ENCODE results near the gene PLPP1. TPM values are rescaled to one million over a fixed set of nuclear protein-coding genes. Genes with fewer than 3 reads are reported as not detected.

Gene PLPP1
- total and polyA plus RNA-seq, 5 donors: 79.8 to 150 (median 96.3) TPM

- 96% methylated on average over 4 of the region's 4 CpGs for WGBS
- H3K9me3 ChIP-seq (ENCODE audit: control insufficient read depth, low read length): no peaks in the 10 kb centered on the region
- no peaks in the 10 kb centered on the region for H3K27me3 ChIP-seq (ENCODE audit: control insufficient read depth, insufficient read depth)
- peaks cover 3% of the 10 kb centered on the region for H3K4me1 ChIP-seq (ENCODE audit: control insufficient read depth, insufficient read depth, low read length)
- H3K27ac ChIP-seq (ENCODE audit: low read length): no peak overlapping the region
- no peak overlapping the region for H3K4me3 ChIP-seq (ENCODE audit: low read length)
- ATAC-seq (no peak), DNase-seq (no peak)
- intact Hi-C loops (cut with DNase I): no loop called here
Measured at GRCh38 chr5:55570570-55570969, 35.8 kb upstream of the PLPP1 start.

- H3K27ac ChIP-seq (ENCODE audit: low read length): peak overlapping the region; percentile 21
- peaks cover 3% of the 10 kb centered on the region for H3K4me1 ChIP-seq (ENCODE audit: control insufficient read depth, insufficient read depth, low read length)
- DNase-seq (no peak), ATAC-seq (peak in 1 of 2 donors; percentile 25)
- no peak overlapping the region for H3K4me3 ChIP-seq (ENCODE audit: low read length)
- H3K27me3 ChIP-seq (ENCODE audit: control insufficient read depth, insufficient read depth): no peaks in the 10 kb centered on the region
- intact Hi-C loops (cut with DNase I): no loop called here
- no peaks in the 10 kb centered on the region for H3K9me3 ChIP-seq (ENCODE audit: control insufficient read depth, low read length)
- WGBS: 75% methylated on average over 2 of the region's 2 CpGs
Measured at GRCh38 chr5:55570026-55570425, 35.3 kb upstream of the PLPP1 start.

GRCh38 chr5:55569513-55569865 lies 34.7 kb upstream of the PLPP1 start:
- ATAC-seq (peak; percentile 66 to 81), DNase-seq (no peak)
- intact Hi-C loops (cut with DNase I): no loop called here
- peak overlapping the region; percentile 70 for H3K27ac ChIP-seq (ENCODE audit: low read length)
- no peak overlapping the region for H3K4me3 ChIP-seq (ENCODE audit: low read length)
- H3K27me3 ChIP-seq (ENCODE audit: control insufficient read depth, insufficient read depth): no peaks in the 10 kb centered on the region
- peaks cover 3% of the 10 kb centered on the region for H3K4me1 ChIP-seq (ENCODE audit: control insufficient read depth, insufficient read depth, low read length)
- H3K9me3 ChIP-seq (ENCODE audit: control insufficient read depth, low read length): no peaks in the 10 kb centered on the region
- WGBS: 67% methylated on average over 3 of the region's 3 CpGs

- no peaks in the 10 kb centered on the region for H3K9me3 ChIP-seq (ENCODE audit: control insufficient read depth, low read length)
- DNase-seq (no peak), ATAC-seq (no peak)
- WGBS: 79% methylated on average over 15 of the region's 15 CpGs
- intact Hi-C loops (cut with DNase I): no loop called here
- H3K4me1 ChIP-seq (ENCODE audit: control insufficient read depth, insufficient read depth, low read length): peaks cover 3% of the 10 kb centered on the region
- no peaks in the 10 kb centered on the region for H3K27me3 ChIP-seq (ENCODE audit: control insufficient read depth, insufficient read depth)
- peak overlapping the region; percentile 90 for H3K27ac ChIP-seq (ENCODE audit: low read length)
- H3K4me3 ChIP-seq (ENCODE audit: low read length): no peak overlapping the region
Measured at GRCh38 chr5:55568654-55569512, 34.1 kb upstream of the PLPP1 start.

GRCh38 chr5:55564721-55565120 lies 30.0 kb upstream of the PLPP1 start:
- no peak overlapping the region for H3K4me3 ChIP-seq (ENCODE audit: low read length)
- WGBS: 97% methylated on average over 3 of the region's 3 CpGs
- ATAC-seq (no peak), DNase-seq (no peak)
- H3K9me3 ChIP-seq (ENCODE audit: control insufficient read depth, low read length): no peaks in the 10 kb centered on the region
- intact Hi-C loops (cut with DNase I): no loop called here
- H3K27ac ChIP-seq (ENCODE audit: low read length): no peak overlapping the region
- H3K27me3 ChIP-seq (ENCODE audit: control insufficient read depth, insufficient read depth): no peaks in the 10 kb centered on the region
- H3K4me1 ChIP-seq (ENCODE audit: control insufficient read depth, insufficient read depth, low read length): peaks cover 3% of the 10 kb centered on the region

GRCh38 chr5:55558484-55558883 lies 23.7 kb upstream of the PLPP1 start:
- Histone ChIP-seq H3K4me3 (ENCODE audit: low read length) (no peak overlapping the region), H3K4me1 (ENCODE audit: control insufficient read depth, insufficient read depth, low read length) (no peaks in the 10 kb centered on the region), H3K27ac (ENCODE audit: low read length) (no peak overlapping the region), H3K27me3 (ENCODE audit: control insufficient read depth, insufficient read depth) (no peaks in the 10 kb centered on the region), H3K9me3 (ENCODE audit: control insufficient read depth, low read length) (no peaks in the 10 kb centered on the region)
- ATAC-seq: no peak
- DNase-seq: no peak
- 94% methylated on average over 2 of the region's 2 CpGs for WGBS
- intact Hi-C loops (cut with DNase I): no loop called here

- DNase-seq: no peak
- intact Hi-C loops (cut with DNase I): no loop called here
Measured at GRCh38 chr5:55557123-55557522, 22.4 kb upstream of the PLPP1 start.

GRCh38 chr5:55554585-55555202 lies 19.9 kb upstream of the PLPP1 start:
- no peak for DNase-seq
- intact Hi-C loops (cut with DNase I): no loop called here
- WGBS: 54% methylated on average over 2 of the region's 2 CpGs

More at GRCh38 chr5:55557123-55557522, 22.4 kb upstream of the PLPP1 start:
- ATAC-seq: no peak
- Histone ChIP-seq H3K27me3 (ENCODE audit: control insufficient read depth, insufficient read depth) (no peaks in the 10 kb centered on the region), H3K27ac (ENCODE audit: low read length) (no peak overlapping the region), H3K4me3 (ENCODE audit: low read length) (no peak overlapping the region), H3K4me1 (ENCODE audit: control insufficient read depth, insufficient read depth, low read length) (no peaks in the 10 kb centered on the region), H3K9me3 (ENCODE audit: control insufficient read depth, low read length) (no peaks in the 10 kb centered on the region)
- WGBS: 88% methylated on average over 3 of the region's 3 CpGs

GRCh38 chr5:55551904-55552303 lies 17.1 kb upstream of the PLPP1 start:
- WGBS: 95% methylated on average over 10 of the region's 10 CpGs
- Histone ChIP-seq H3K4me1 (ENCODE audit: control insufficient read depth, insufficient read depth, low read length) (no peaks in the 10 kb centered on the region), H3K4me3 (ENCODE audit: low read length) (no peak overlapping the region), H3K9me3 (ENCODE audit: control insufficient read depth, low read length) (no peaks in the 10 kb centered on the region), H3K27me3 (ENCODE audit: control insufficient read depth, insufficient read depth) (no peaks in the 10 kb centered on the region), H3K27ac (ENCODE audit: low read length) (no peak overlapping the region)
- intact Hi-C loops (cut with DNase I): no loop called here
- DNase-seq (no peak), ATAC-seq (no peak)

More at GRCh38 chr5:55554585-55555202, 19.9 kb upstream of the PLPP1 start:
- Histone ChIP-seq H3K4me1 (ENCODE audit: control insufficient read depth, insufficient read depth, low read length) (no peaks in the 10 kb centered on the region), H3K27ac (ENCODE audit: low read length) (no peak overlapping the region), H3K4me3 (ENCODE audit: low read length) (no peak overlapping the region), H3K9me3 (ENCODE audit: control insufficient read depth, low read length) (no peaks in the 10 kb centered on the region), H3K27me3 (ENCODE audit: control insufficient read depth, insufficient read depth) (no peaks in the 10 kb centered on the region)
- peak in 1 of 2 donors; percentile 55 for ATAC-seq

- intact Hi-C loops (cut with DNase I): no loop called here
- no peak for ATAC-seq
Measured at GRCh38 chr5:55551358-55551757, 16.6 kb upstream of the PLPP1 start.

GRCh38 chr5:55547781-55548180 lies 13.0 kb upstream of the PLPP1 start:
- intact Hi-C loops (cut with DNase I): no loop called here
- no peak overlapping the region for H3K27ac ChIP-seq (ENCODE audit: low read length)
- H3K27me3 ChIP-seq (ENCODE audit: control insufficient read depth, insufficient read depth): no peaks in the 10 kb centered on the region
- 96% methylated on average over 2 of the region's 2 CpGs for WGBS
- no peak for ATAC-seq
- H3K4me1 ChIP-seq (ENCODE audit: control insufficient read depth, insufficient read depth, low read length): no peaks in the 10 kb centered on the region
- no peaks in the 10 kb centered on the region for H3K9me3 ChIP-seq (ENCODE audit: control insufficient read depth, low read length)
- no peak overlapping the region for H3K4me3 ChIP-seq (ENCODE audit: low read length)
- DNase-seq: no peak

More at GRCh38 chr5:55551358-55551757, 16.6 kb upstream of the PLPP1 start:
- Histone ChIP-seq H3K4me1 (ENCODE audit: control insufficient read depth, insufficient read depth, low read length) (no peaks in the 10 kb centered on the region), H3K4me3 (ENCODE audit: low read length) (no peak overlapping the region), H3K9me3 (ENCODE audit: control insufficient read depth, low read length) (no peaks in the 10 kb centered on the region), H3K27me3 (ENCODE audit: control insufficient read depth, insufficient read depth) (no peaks in the 10 kb centered on the region), H3K27ac (ENCODE audit: low read length) (no peak overlapping the region)
- WGBS: 87% methylated on average over 7 of the region's 7 CpGs
- DNase-seq: no peak

Data from right cardiac atrium (tissue), 5 donors.